Neural progenitor cell (in vitro differentiated cells): ENCODE data around the gene ACACA. TPM values are rescaled to one million over a fixed set of nuclear protein-coding genes. Genes with fewer than 3 reads are reported as not detected.

Source experiments
- DNase-seq: peaks from one replicate; pipeline ENCODE4 v3.0.0-alpha.2; 2016; ENCODE audit warnings: low spot score
- H2AFZ ChIP-seq: fragments of 200-600 bp; sonication (generic); replicated peaks from 2 replicates; pipeline ENCODE4 v1.6.1; 2016; ENCODE audit warnings: antibody characterized with exemption
- H3F3A ChIP-seq: fragments of 200-600 bp; sonication (generic); 2 replicates; pipeline ENCODE4 v1.6.1; 2016; ENCODE audit warnings: antibody characterized with exemption, low read depth
- H3K27ac ChIP-seq: fragments of 200-600 bp; sonication (generic); 2 replicates; pipeline ENCODE4 v1.5.1; 2016; ENCODE audit warnings: mild to moderate bottlenecking
- H3K27me3 ChIP-seq: fragments of 200-600 bp; sonication (generic); 2 replicates; pipeline ENCODE4 v1.6.1; 2016; ENCODE audit warnings: mild to moderate bottlenecking, moderate library complexity
- H3K36me3 ChIP-seq: fragments of 200-600 bp; sonication (generic); 2 replicates; pipeline ENCODE4 v1.5.1; 2016
- H3K4me1 ChIP-seq: fragments of 200-600 bp; sonication (generic); 2 replicates; pipeline ENCODE4 v1.6.1; 2016; ENCODE audit warnings: mixed run types
- H3K4me2 ChIP-seq: fragments of 200-600 bp; sonication (generic); 2 replicates; pipeline ENCODE4 v1.6.1; 2016
- H3K4me3 ChIP-seq: fragments of 200-600 bp; sonication (generic); 2 replicates; pipeline ENCODE4 v1.5.1; 2016
- H3K79me2 ChIP-seq: fragments of 200-600 bp; sonication (generic); 2 replicates; pipeline ENCODE4 v1.6.1; 2016; ENCODE audit warnings: low read depth
- H3K9ac ChIP-seq: fragments of 200-600 bp; sonication (generic); 2 replicates; pipeline ENCODE4 v1.6.1; 2016
- H3K9me3 ChIP-seq: fragments of 200-600 bp; sonication (generic); 2 replicates; pipeline ENCODE4 v1.5.1; 2016; ENCODE audit warnings: low read depth
- H4K20me1 ChIP-seq: fragments of 200-600 bp; sonication (generic); 2 replicates; pipeline ENCODE4 v1.6.1; 2016; ENCODE audit warnings: low read depth
- H3K27ac Mint-ChIP-seq: 3 replicates; pipeline ENCODE4 v1.8.0; 2021; ENCODE audit warnings: mixed read lengths
- H3K27me3 Mint-ChIP-seq: 2 replicates; pipeline ENCODE4 v1.8.0; 2022; ENCODE audit warnings: low read depth, mild to moderate bottlenecking, inconsistent platforms, moderate library complexity, mixed read lengths; ENCODE audit not compliant: insufficient read depth
- H3K36me3 Mint-ChIP-seq: 3 replicates; pipeline ENCODE4 v1.8.0; 2021; ENCODE audit warnings: mixed read lengths
- H3K4me1 Mint-ChIP-seq: 3 replicates; pipeline ENCODE4 v1.8.0; 2021; ENCODE audit warnings: mixed read lengths
- H3K4me3 Mint-ChIP-seq: 3 replicates; pipeline ENCODE4 v1.8.0; 2021; ENCODE audit warnings: mild to moderate bottlenecking, moderate library complexity, mixed read lengths
- H3K9me3 Mint-ChIP-seq: 3 replicates; pipeline ENCODE4 v1.8.0; 2020; ENCODE audit warnings: mixed read lengths
- CTCF ChIP-seq: fragments of 200-600 bp; sonication (generic); IDR thresholded peaks from 2 replicates; pipeline ENCODE4 v1.5.1; 2017; ENCODE audit warnings: antibody characterized with exemption, mild to moderate bottlenecking
- EZH2 ChIP-seq: fragments of 200-600 bp; sonication (generic); IDR thresholded peaks from 2 replicates; pipeline ENCODE4 v1.6.1; 2017; ENCODE audit warnings: antibody characterized with exemption, mild to moderate bottlenecking, moderate library complexity
- EZH2phosphoT487 ChIP-seq: fragments of 200-600 bp; sonication (generic); IDR thresholded peaks from 2 replicates; pipeline ENCODE4 v1.6.1; 2017; ENCODE audit warnings: antibody characterized with exemption
- total RNA-seq: library from RNA; depleted of rRNA; stranded (reverse); fragments of >200 nt; gene quantifications from 2 replicates; pipeline ENCODE4 v1.2.3, GENCODE V29; 2015; ENCODE audit warnings: low replicate concordance

The ACACA gene
- total RNA-seq, 1 donor from 2014 or later, result 88.6 TPM

GRCh38 chr17:37240381-37240780 is 166.3 kb downstream of the ACACA start:
- Mint-ChIP-seq H3K36me3 (peaks cover 29% of the 10 kb centered on the region), H3K27ac (no peak overlapping the region), H3K9me3 (no peaks in the 10 kb centered on the region), H3K4me1 (no peaks in the 10 kb centered on the region), H3K27me3 (no peaks in the 10 kb centered on the region), H3K4me3 (no peak overlapping the region)
- no peak overlapping the region for H3K9ac ChIP-seq
- H3K9me3 ChIP-seq, result no peaks in the 10 kb centered on the region
- no peak overlapping the region for H2AFZ ChIP-seq
- no peak for DNase-seq
- H3K79me2 ChIP-seq, result no peaks in the 10 kb centered on the region
- H3K4me1 ChIP-seq, result no peaks in the 10 kb centered on the region
- H3K27me3 ChIP-seq, result no peaks in the 10 kb centered on the region
- H4K20me1 ChIP-seq, result no peaks in the 10 kb centered on the region
- H3F3A ChIP-seq, result peaks cover 10% of the 10 kb centered on the region
- no peak overlapping the region for H3K4me2 ChIP-seq
- H3K27ac ChIP-seq, result no peak overlapping the region
- peaks cover 40% of the 10 kb centered on the region for H3K36me3 ChIP-seq
- no peak overlapping the region for H3K4me3 ChIP-seq
- TF ChIP-seq EZH2phosphoT487 (no peak), CTCF (no peak), EZH2 (no peak)

GRCh38 chr17:37239690-37240334 is 166.8 kb downstream of the ACACA start:
- H2AFZ ChIP-seq, result no peak overlapping the region
- no peaks in the 10 kb centered on the region for H3K27me3 ChIP-seq
- H3K4me2 ChIP-seq, result no peak overlapping the region
- Mint-ChIP-seq H3K27me3 (no peaks in the 10 kb centered on the region), H3K27ac (no peak overlapping the region), H3K4me1 (no peaks in the 10 kb centered on the region), H3K4me3 (no peak overlapping the region), H3K36me3 (peaks cover 30% of the 10 kb centered on the region), H3K9me3 (no peaks in the 10 kb centered on the region)
- no peaks in the 10 kb centered on the region for H4K20me1 ChIP-seq
- no peak overlapping the region for H3K9ac ChIP-seq
- peaks cover 10% of the 10 kb centered on the region for H3F3A ChIP-seq
- H3K4me3 ChIP-seq, result no peak overlapping the region
- no peaks in the 10 kb centered on the region for H3K79me2 ChIP-seq
- no peaks in the 10 kb centered on the region for H3K9me3 ChIP-seq
- no peaks in the 10 kb centered on the region for H3K4me1 ChIP-seq
- H3K36me3 ChIP-seq, result peaks cover 38% of the 10 kb centered on the region
- H3K27ac ChIP-seq, result no peak overlapping the region
- peak; percentile 77 for TF ChIP-seq CTCF
- TF ChIP-seq EZH2, result no peak
- DNase-seq, result peak; percentile 12

GRCh38 chr17:37234106-37234505 is 172.5 kb downstream of the ACACA start:
- H3K4me2 ChIP-seq, result no peak overlapping the region
- no peaks in the 10 kb centered on the region for H3K27me3 Mint-ChIP-seq
- peaks cover 17% of the 10 kb centered on the region for H3K4me1 Mint-ChIP-seq
- no peak overlapping the region for H3K27ac Mint-ChIP-seq
- H3K36me3 Mint-ChIP-seq, result peaks cover 35% of the 10 kb centered on the region
- H2AFZ ChIP-seq, result no peak overlapping the region
- no peaks in the 10 kb centered on the region for H3K9me3 Mint-ChIP-seq
- no peak overlapping the region for H3K9ac ChIP-seq
- H3K4me3 ChIP-seq, result no peak overlapping the region
- H3K4me1 ChIP-seq, result peaks cover 10% of the 10 kb centered on the region
- no peak overlapping the region for H3K4me3 Mint-ChIP-seq
- H4K20me1 ChIP-seq, result no peaks in the 10 kb centered on the region
- H3K36me3 ChIP-seq, result peaks cover 43% of the 10 kb centered on the region
- H3K27ac ChIP-seq, result no peak overlapping the region
- no peaks in the 10 kb centered on the region for H3K27me3 ChIP-seq
- no peak for TF ChIP-seq EZH2phosphoT487
- no peak for TF ChIP-seq EZH2
- TF ChIP-seq CTCF, result no peak
- no peaks in the 10 kb centered on the region for H3K9me3 ChIP-seq
- no peaks in the 10 kb centered on the region for H3K79me2 ChIP-seq
- peaks cover 16% of the 10 kb centered on the region for H3F3A ChIP-seq
- DNase-seq, result no peak
